Lower leg skin (tissue), 3 donors: ENCODE results near the gene PLXNA2.

Source experiments
- CTCF ChIP-seq, 3 donors: fragments of 450-650 bp; IDR thresholded peaks; one replicate each; pipeline ENCODE4 v1.5.1; 2016; ENCODE audit warnings: antibody characterized with exemption in 3 of 3, mild to moderate bottlenecking in 3 of 3, moderate library complexity in 2 of 3
- POLR2A ChIP-seq, 2 donors: fragments of 450-650 bp; IDR thresholded peaks; one replicate each; pipeline ENCODE4 v1.6.1; 2016 to 2017; ENCODE audit warnings: antibody characterized with exemption in 2 of 2, mild to moderate bottlenecking in 1 of 2, moderate library complexity in 1 of 2

DNA sequence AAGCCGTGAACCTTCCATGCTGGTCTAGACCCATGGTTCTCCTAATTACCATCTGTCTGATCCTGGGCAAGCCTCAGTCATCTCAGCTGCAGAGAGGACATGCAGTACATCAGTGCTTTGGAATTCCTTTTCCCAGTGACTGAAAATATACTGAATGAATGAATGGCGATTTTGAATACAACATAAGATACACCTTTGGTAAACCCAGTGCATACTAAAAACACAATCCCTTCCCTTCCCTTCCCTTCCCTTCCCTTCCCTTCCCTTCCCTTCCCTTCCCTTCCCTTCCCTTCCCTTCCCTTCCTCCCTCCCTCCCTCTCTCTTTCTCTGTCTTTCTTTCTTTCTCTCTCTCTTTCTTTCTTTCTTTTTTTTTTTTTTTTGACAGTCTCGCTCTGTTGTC, 21.3 kb upstream of the PLXNA2 start:
- TF ChIP-seq CTCF (IDR thresholded peaks at IDR 0.05) (no peak), POLR2A (IDR thresholded peaks at IDR 0.05) (no peak)
